Measurements from ENCODE around the gene TREH. TPM values are rescaled to one million over a fixed set of nuclear protein-coding genes. Genes with fewer than 3 reads are reported as not detected.

The TREH gene
- total RNA-seq, 1 experiment from 2014 or later: 0.15 TPM

DNA sequence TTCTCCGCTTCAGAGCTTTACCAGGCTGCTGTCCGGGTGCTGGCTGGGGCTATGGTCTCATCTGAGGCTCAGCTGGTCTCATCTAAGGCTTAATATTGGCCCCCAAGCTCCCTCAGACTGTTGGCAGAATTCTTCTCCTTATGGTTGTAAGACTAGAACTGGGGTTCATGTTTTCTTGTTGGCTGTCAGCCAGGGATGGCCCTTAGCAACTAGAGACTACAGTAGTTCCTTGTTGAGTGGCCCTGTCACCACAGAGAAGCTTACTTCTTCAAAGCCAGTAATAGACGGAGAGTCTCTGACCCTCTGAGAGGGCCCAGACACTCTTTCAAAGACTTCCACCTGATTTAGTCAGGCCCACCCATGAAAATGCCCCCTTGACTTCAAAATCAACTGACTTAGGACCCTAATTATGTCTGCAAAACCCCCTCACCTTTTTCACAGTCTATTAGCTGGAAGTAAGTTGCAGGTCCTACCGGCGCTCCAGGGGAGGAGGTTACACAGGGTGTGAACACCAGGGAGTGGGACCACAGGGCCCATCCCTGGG is 24.2 kb upstream of the TREH start:
- Histone ChIP-seq H3K9ac (ENCODE audit: low read length) (no peak overlapping the region), H3K27me3 (ENCODE audit: insufficient read depth, low read length) (no peaks in the 10 kb centered on the region), H2AFZ (ENCODE audit: low read depth, low read length, poor library complexity, severe bottlenecking) (no peak overlapping the region), H4K20me1 (ENCODE audit: insufficient read depth) (no peaks in the 10 kb centered on the region), H3K36me3 (ENCODE audit: control insufficient read depth in 1 of 2, insufficient read depth in 2 of 2, low read length in 2 of 2) (no peaks in the 10 kb centered on the region), H3K4me1 (ENCODE audit: control insufficient read depth in 1 of 2, insufficient read depth in 2 of 2, low read length in 2 of 2) (peaks cover 0 to 12% of the 10 kb centered on the region in 2 experiments; a peak in 2 of 4 replicates), H3K4me2 (ENCODE audit: low read length) (no peak overlapping the region), H3K9me3 (ENCODE audit: control insufficient read depth in 1 of 2, insufficient read depth in 1 of 2, low read depth in 1 of 2, low read length in 2 of 2) (no peaks in the 10 kb centered on the region), H3K27ac (ENCODE audit: low read depth, low read length) (no peak overlapping the region), H3K79me2 (ENCODE audit: insufficient read depth, low read length) (no peaks in the 10 kb centered on the region), H3K4me3 (replicated peaks in 1 of 2; ENCODE audit: low read depth in 1 of 2, low read length in 2 of 2) (no peak overlapping the region), H3K9me2 (ENCODE audit: insufficient read depth) (no peaks in the 10 kb centered on the region)
- intact Hi-C loops (cut with micrococcal nuclease): no loop called here
- BruUV-seq (replicated peaks): no TSS peak
- TF ChIP-seq EGR1 (IDR thresholded peaks at IDR 0.05; ENCODE audit: low read depth): no peak
- TF ChIP-seq CTCF (IDR thresholded peaks at IDR 0.05 in 2 of 3, conservative IDR thresholded peaks at IDR 0.05 in 1 of 3; ENCODE audit: borderline replicate concordance in 1 of 3, insufficient read depth in 1 of 3, low read depth in 2 of 3, low read length in 2 of 3): no peak
- TF ChIP-seq ELF1 (IDR thresholded peaks at IDR 0.05; ENCODE audit: borderline replicate concordance, low read depth): no peak
- no peak for TF ChIP-seq ATF3 (IDR thresholded peaks at IDR 0.05)
- TF ChIP-seq POLR2AphosphoS5 (IDR thresholded peaks at IDR 0.05; ENCODE audit: low read depth, low read length): no peak
- TF ChIP-seq TCF7L2 (IDR thresholded peaks at IDR 0.05; ENCODE audit: borderline replicate concordance, extremely low read depth, insufficient read depth, insufficient read length): no peak
- no peak for TF ChIP-seq CBX3 (IDR thresholded peaks at IDR 0.05; ENCODE audit: low read depth)
- TF ChIP-seq SIN3A (IDR thresholded peaks at IDR 0.05; ENCODE audit: low read depth): no peak
- TF ChIP-seq ZFX (IDR thresholded peaks at IDR 0.05): no peak
- TF ChIP-seq RAD21 (IDR thresholded peaks at IDR 0.05; ENCODE audit: low read depth): no peak
- ATAC-seq: no peak
- ChIA-PET POLR2A (no interaction called here), RAD21 (ENCODE audit: low non-redundant PET in 1 of 2, low total read pairs in 2 of 2, uncharacterized antibody in 2 of 2, unreplicated experiment in 2 of 2) (no interaction called here), CTCF (no interaction called here)
- DNase-seq (ENCODE audit: low read depth, low spot score): no peak
